K562 (cell line): ENCODE results near the gene ASGR1. TPM values are rescaled to one million over a fixed set of nuclear protein-coding genes. Genes with fewer than 3 reads are reported as not detected.
A peak's percentile ranks its signal among the peaks of the same experiment; 100 is the strongest.

Experiments used
- CSDE1 ChIP-seq, 2 experiments: fragments of 450-650 bp; IDR thresholded peaks; 2 replicates each; pipeline ENCODE4 v1.6.1; 2016; ENCODE audit warnings: mild to moderate bottlenecking in 1 of 2
- HDAC8 ChIP-seq: fragments of 450-650 bp; IDR thresholded peaks from 2 replicates; pipeline ENCODE4 v1.6.1; 2016; ENCODE audit warnings: mild to moderate bottlenecking, missing genetic modification characterization, moderate library complexity, missing compliant biosample characterization
- KLF16 ChIP-seq: IDR thresholded peaks from 2 replicates; pipeline ENCODE4 v1.6.1; 2016; ENCODE audit warnings: antibody characterized with exemption
- RCOR1 ChIP-seq, 2 experiments: IDR thresholded peaks; 2 replicates each; pipeline ENCODE4 v1.6.1; 2012; ENCODE audit warnings: low read depth in 2 of 2, low read length in 2 of 2, borderline replicate concordance in 1 of 2, improper control_type of control experiment in 1 of 2
- SMARCA5 ChIP-seq: fragments of 450-650 bp; IDR thresholded peaks from 2 replicates; pipeline ENCODE4 v1.6.1; 2016
- XRCC5 ChIP-seq: fragments of 200-400 bp; formaldehyde crosslinking; IDR thresholded peaks from 2 replicates; pipeline ENCODE4 v1.6.1; 2017; ENCODE audit warnings: low read depth, mild to moderate bottlenecking, low read length
- ZNF165 ChIP-seq: fragments of 250-450 bp; sonication (Bioruptor Pico); IDR thresholded peaks from 2 replicates; pipeline ENCODE4 v1.4.0; 2020; ENCODE audit warnings: borderline replicate concordance
- ZNF764 ChIP-seq: fragments of 250-450 bp; sonication (Bioruptor Pico); IDR thresholded peaks from 2 replicates; pipeline ENCODE4 v1.4.0; 2020; ENCODE audit warnings: low read depth, mild to moderate bottlenecking, moderate library complexity
- polyA plus RNA-seq, 8 experiments: library from polyadenylated mRNA; depleted of rRNA in 4 of 8; stranded (reverse) in 5 of 8; unstranded in 3 of 8; fragments of >200 nt; fragmentation: Nextera tagmentation in 2 of 8; fragmentation: Illumina TruSeq in 1 of 8; extraction: Ambion mirVana in 2 of 8; extraction: Trizol in 1 of 8; gene quantifications; 2 replicates each; pipeline versions ENCODE4 v1.2.1 to v1.2.3, GENCODE V29; 2011 to 2014; ENCODE audit warnings: inconsistent platforms in 1 of 8, missing spikeins in 1 of 8
- total RNA-seq, 7 experiments: library from RNA; depleted of rRNA in 6 of 7; stranded (reverse); fragments of >200 nt in 6 of 7; fragmentation: Illumina TruSeq in 2 of 7; extraction: Trizol in 2 of 7; gene quantifications; 2 replicates each; pipeline versions ENCODE4 v1.2.1 to v1.2.3, GENCODE V29; 2011 to 2021; ENCODE audit warnings: low replicate concordance in 1 of 7
- TF ChIP-seq, protein P1 (sequence below): fragments of 450-650 bp; IDR thresholded peaks from 2 replicates; pipeline ENCODE4 v1.6.1; 2016; ENCODE audit warnings: mild to moderate bottlenecking, moderate library complexity
- TF ChIP-seq, protein P2 (sequence below): fragments of 200-800 bp; sonication (Bioruptor generic); IDR thresholded peaks from 2 replicates; pipeline ENCODE4 v1.6.1; 2016; ENCODE audit warnings: missing genetic modification characterization, missing compliant biosample characterization
- TF ChIP-seq, protein P3 (sequence below): sonication (generic); formaldehyde crosslinking; IDR thresholded peaks from 2 replicates; pipeline ENCODE4 v1.9.0; 2022; ENCODE audit warnings: mild to moderate bottlenecking, missing genetic modification reagents

ASGR1 gene
- total and polyA plus RNA-seq, 9 of the 15 experiments (the other 6 are each of a cell fraction or from before 2014, with no cell fraction given): 0.11 to 1.0 (median 0.64) TPM; not detected in 2

DNA sequence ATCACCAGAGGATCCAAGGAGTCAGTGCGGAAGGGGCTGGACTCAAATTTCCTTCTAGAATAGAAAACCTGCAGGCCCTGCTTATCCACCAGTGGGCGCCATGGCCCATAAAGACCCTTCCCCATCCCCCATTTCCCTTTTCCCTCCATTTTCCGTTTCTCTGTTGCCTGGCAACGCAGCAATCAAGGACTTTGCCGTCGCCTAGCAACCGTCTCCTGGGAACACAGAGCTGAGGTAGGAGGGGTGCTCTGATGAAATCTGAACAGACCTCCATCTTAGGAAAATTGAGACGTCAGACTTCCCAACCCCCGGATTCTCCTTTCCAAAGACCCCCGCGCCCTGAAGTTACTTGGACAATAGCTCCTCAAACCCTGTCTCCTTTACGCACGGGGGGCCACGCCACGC is 34.7 kb upstream of the ASGR1 start (continued):
- TF ChIP-seq, protein P1, sequence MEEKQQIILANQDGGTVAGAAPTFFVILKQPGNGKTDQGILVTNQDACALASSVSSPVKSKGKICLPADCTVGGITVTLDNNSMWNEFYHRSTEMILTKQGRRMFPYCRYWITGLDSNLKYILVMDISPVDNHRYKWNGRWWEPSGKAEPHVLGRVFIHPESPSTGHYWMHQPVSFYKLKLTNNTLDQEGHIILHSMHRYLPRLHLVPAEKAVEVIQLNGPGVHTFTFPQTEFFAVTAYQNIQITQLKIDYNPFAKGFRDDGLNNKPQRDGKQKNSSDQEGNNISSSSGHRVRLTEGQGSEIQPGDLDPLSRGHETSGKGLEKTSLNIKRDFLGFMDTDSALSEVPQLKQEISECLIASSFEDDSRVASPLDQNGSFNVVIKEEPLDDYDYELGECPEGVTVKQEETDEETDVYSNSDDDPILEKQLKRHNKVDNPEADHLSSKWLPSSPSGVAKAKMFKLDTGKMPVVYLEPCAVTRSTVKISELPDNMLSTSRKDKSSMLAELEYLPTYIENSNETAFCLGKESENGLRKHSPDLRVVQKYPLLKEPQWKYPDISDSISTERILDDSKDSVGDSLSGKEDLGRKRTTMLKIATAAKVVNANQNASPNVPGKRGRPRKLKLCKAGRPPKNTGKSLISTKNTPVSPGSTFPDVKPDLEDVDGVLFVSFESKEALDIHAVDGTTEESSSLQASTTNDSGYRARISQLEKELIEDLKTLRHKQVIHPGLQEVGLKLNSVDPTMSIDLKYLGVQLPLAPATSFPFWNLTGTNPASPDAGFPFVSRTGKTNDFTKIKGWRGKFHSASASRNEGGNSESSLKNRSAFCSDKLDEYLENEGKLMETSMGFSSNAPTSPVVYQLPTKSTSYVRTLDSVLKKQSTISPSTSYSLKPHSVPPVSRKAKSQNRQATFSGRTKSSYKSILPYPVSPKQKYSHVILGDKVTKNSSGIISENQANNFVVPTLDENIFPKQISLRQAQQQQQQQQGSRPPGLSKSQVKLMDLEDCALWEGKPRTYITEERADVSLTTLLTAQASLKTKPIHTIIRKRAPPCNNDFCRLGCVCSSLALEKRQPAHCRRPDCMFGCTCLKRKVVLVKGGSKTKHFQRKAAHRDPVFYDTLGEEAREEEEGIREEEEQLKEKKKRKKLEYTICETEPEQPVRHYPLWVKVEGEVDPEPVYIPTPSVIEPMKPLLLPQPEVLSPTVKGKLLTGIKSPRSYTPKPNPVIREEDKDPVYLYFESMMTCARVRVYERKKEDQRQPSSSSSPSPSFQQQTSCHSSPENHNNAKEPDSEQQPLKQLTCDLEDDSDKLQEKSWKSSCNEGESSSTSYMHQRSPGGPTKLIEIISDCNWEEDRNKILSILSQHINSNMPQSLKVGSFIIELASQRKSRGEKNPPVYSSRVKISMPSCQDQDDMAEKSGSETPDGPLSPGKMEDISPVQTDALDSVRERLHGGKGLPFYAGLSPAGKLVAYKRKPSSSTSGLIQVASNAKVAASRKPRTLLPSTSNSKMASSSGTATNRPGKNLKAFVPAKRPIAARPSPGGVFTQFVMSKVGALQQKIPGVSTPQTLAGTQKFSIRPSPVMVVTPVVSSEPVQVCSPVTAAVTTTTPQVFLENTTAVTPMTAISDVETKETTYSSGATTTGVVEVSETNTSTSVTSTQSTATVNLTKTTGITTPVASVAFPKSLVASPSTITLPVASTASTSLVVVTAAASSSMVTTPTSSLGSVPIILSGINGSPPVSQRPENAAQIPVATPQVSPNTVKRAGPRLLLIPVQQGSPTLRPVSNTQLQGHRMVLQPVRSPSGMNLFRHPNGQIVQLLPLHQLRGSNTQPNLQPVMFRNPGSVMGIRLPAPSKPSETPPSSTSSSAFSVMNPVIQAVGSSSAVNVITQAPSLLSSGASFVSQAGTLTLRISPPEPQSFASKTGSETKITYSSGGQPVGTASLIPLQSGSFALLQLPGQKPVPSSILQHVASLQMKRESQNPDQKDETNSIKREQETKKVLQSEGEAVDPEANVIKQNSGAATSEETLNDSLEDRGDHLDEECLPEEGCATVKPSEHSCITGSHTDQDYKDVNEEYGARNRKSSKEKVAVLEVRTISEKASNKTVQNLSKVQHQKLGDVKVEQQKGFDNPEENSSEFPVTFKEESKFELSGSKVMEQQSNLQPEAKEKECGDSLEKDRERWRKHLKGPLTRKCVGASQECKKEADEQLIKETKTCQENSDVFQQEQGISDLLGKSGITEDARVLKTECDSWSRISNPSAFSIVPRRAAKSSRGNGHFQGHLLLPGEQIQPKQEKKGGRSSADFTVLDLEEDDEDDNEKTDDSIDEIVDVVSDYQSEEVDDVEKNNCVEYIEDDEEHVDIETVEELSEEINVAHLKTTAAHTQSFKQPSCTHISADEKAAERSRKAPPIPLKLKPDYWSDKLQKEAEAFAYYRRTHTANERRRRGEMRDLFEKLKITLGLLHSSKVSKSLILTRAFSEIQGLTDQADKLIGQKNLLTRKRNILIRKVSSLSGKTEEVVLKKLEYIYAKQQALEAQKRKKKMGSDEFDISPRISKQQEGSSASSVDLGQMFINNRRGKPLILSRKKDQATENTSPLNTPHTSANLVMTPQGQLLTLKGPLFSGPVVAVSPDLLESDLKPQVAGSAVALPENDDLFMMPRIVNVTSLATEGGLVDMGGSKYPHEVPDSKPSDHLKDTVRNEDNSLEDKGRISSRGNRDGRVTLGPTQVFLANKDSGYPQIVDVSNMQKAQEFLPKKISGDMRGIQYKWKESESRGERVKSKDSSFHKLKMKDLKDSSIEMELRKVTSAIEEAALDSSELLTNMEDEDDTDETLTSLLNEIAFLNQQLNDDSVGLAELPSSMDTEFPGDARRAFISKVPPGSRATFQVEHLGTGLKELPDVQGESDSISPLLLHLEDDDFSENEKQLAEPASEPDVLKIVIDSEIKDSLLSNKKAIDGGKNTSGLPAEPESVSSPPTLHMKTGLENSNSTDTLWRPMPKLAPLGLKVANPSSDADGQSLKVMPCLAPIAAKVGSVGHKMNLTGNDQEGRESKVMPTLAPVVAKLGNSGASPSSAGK: no peak
- TF ChIP-seq, protein P2, sequence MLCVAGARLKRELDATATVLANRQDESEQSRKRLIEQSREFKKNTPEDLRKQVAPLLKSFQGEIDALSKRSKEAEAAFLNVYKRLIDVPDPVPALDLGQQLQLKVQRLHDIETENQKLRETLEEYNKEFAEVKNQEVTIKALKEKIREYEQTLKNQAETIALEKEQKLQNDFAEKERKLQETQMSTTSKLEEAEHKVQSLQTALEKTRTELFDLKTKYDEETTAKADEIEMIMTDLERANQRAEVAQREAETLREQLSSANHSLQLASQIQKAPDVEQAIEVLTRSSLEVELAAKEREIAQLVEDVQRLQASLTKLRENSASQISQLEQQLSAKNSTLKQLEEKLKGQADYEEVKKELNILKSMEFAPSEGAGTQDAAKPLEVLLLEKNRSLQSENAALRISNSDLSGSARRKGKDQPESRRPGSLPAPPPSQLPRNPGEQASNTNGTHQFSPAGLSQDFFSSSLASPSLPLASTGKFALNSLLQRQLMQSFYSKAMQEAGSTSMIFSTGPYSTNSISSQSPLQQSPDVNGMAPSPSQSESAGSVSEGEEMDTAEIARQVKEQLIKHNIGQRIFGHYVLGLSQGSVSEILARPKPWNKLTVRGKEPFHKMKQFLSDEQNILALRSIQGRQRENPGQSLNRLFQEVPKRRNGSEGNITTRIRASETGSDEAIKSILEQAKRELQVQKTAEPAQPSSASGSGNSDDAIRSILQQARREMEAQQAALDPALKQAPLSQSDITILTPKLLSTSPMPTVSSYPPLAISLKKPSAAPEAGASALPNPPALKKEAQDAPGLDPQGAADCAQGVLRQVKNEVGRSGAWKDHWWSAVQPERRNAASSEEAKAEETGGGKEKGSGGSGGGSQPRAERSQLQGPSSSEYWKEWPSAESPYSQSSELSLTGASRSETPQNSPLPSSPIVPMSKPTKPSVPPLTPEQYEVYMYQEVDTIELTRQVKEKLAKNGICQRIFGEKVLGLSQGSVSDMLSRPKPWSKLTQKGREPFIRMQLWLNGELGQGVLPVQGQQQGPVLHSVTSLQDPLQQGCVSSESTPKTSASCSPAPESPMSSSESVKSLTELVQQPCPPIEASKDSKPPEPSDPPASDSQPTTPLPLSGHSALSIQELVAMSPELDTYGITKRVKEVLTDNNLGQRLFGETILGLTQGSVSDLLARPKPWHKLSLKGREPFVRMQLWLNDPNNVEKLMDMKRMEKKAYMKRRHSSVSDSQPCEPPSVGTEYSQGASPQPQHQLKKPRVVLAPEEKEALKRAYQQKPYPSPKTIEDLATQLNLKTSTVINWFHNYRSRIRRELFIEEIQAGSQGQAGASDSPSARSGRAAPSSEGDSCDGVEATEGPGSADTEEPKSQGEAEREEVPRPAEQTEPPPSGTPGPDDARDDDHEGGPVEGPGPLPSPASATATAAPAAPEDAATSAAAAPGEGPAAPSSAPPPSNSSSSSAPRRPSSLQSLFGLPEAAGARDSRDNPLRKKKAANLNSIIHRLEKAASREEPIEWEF (CRISPR knock-in tag): no peak
- TF ChIP-seq ZNF764 (CRISPR knock-in tag) (no peak), XRCC5 (0 out of 2 replicates have a peak, but pooled peaks have one; percentile 24), CSDE1 (IDR thresholded peaks at IDR 0.05) (peak in 1 of 2 experiments; percentile 98; a peak in 2 of 4 replicates), RCOR1 (IDR thresholded peaks at IDR 0.05; ENCODE audit: borderline replicate concordance in 1 of 2, low read depth in 2 of 2, low read length in 2 of 2) (peak in 1 of 2 experiments; percentile 72; a peak in 2 of 4 replicates), SMARCA5 (no peak), KLF16 (0 out of 2 replicates have a peak, but pooled peaks have one; percentile 5), ZNF165 (no peak), HDAC8 (tag) (no peak)
- TF ChIP-seq, protein P3, sequence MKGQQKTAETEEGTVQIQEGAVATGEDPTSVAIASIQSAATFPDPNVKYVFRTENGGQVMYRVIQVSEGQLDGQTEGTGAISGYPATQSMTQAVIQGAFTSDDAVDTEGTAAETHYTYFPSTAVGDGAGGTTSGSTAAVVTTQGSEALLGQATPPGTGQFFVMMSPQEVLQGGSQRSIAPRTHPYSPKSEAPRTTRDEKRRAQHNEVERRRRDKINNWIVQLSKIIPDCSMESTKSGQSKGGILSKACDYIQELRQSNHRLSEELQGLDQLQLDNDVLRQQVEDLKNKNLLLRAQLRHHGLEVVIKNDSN (CRISPR knock-in tag): no peak
